Prostate gland (tissue), 2 donors: Measurements from ENCODE around the gene UBR2.

ENCODE experiments used
- POLR2A ChIP-seq: fragments of 450-650 bp; IDR thresholded peaks from one replicate; pipeline ENCODE4 v1.6.1; 2016; ENCODE audit warnings: antibody characterized with exemption, mild to moderate bottlenecking
- POLR2AphosphoS5 ChIP-seq: sonication (generic); formaldehyde crosslinking; IDR thresholded peaks from one replicate; pipeline ENCODE4 v1.6.1; 2017; ENCODE audit warnings: antibody characterized with exemption
- TF ChIP-seq, protein P1 (sequence below), 4 experiments: fragments of 200-600 bp in 2 of 4; fragments of 450-650 bp in 2 of 4; sonication (generic) in 2 of 4; IDR thresholded peaks; 1 replicate in 3 of 4; 2 replicates in 1 of 4; pipeline ENCODE4 v1.5.1; 2016 to 2019; ENCODE audit warnings: antibody characterized with exemption in 4 of 4, mild to moderate bottlenecking in 2 of 4, moderate library complexity in 2 of 4

- TF ChIP-seq POLR2A, result no peak
- TF ChIP-seq, protein P1, sequence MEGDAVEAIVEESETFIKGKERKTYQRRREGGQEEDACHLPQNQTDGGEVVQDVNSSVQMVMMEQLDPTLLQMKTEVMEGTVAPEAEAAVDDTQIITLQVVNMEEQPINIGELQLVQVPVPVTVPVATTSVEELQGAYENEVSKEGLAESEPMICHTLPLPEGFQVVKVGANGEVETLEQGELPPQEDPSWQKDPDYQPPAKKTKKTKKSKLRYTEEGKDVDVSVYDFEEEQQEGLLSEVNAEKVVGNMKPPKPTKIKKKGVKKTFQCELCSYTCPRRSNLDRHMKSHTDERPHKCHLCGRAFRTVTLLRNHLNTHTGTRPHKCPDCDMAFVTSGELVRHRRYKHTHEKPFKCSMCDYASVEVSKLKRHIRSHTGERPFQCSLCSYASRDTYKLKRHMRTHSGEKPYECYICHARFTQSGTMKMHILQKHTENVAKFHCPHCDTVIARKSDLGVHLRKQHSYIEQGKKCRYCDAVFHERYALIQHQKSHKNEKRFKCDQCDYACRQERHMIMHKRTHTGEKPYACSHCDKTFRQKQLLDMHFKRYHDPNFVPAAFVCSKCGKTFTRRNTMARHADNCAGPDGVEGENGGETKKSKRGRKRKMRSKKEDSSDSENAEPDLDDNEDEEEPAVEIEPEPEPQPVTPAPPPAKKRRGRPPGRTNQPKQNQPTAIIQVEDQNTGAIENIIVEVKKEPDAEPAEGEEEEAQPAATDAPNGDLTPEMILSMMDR (IDR thresholded peaks at IDR 0.05), result no peak
- no peak for TF ChIP-seq POLR2AphosphoS5
Measured at GRCh38 chr6:42619963-42620362, 56.1 kb downstream of the UBR2 start.
